Measurements from ENCODE around the gene LRCH4.

The LRCH4 gene

DNA sequence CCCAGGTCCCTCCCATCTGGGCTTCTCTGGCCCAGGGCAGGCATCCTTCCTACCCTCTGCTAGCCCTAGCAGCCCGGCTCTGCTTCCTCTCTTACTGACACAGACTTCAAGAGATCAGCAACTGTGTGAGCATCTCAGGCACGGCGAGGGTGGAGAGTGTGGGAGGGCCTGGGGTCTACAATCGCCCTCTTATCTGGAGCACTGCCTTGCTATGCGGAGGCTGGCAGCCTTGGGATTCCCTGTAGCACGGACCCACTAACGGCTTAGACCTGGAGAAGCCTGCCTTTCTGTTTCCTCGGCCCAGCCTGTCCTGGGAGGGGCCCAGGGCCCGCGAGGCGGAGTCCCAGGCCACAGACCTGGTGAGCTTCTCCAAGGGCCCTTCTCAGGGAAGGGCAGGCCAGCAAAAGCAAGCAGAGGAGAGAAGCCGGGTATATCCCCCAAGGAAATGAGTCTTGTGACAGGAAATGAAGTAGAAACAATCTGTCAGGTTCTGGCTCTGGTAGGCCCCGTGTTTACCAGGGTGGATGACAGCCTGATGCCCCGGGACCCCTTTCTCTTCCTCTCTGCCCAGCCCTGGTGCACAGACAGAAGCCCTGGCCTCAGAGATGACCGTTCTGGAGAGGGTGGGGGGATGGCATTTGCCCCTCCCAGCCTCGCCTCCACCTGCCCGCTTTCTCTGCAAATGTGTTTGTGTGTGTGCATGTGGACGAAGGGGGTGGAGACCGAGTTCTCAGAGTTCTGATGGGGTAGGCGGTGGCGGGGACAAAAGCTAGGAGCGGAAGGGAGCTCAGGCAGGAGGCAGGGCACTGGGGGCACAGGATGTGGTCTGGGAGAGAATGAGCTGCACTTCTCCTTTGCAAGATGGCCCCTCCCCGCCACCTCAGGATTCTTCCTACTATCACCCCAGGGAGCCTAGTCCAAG, 2.5 kb downstream of the LRCH4 start:
- no peak for TF ChIP-seq EP300 (IDR thresholded peaks at IDR 0.05; ENCODE audit: borderline replicate concordance)
- no peak for TF ChIP-seq ZBTB7A (IDR thresholded peaks at IDR 0.05; ENCODE audit: low read depth)
- no peak for TF ChIP-seq TCF12 (IDR thresholded peaks at IDR 0.05; ENCODE audit: low read depth)
- TF ChIP-seq EGR1 (IDR thresholded peaks at IDR 0.05), result no peak
- no peak for TF ChIP-seq CEBPB (IDR thresholded peaks at IDR 0.05)
- TF ChIP-seq FOXM1 (IDR thresholded peaks at IDR 0.05; ENCODE audit: borderline replicate concordance, low read depth), result no peak
- TF ChIP-seq TEAD4 (IDR thresholded peaks at IDR 0.05), result no peak
- TF ChIP-seq, protein P1, sequence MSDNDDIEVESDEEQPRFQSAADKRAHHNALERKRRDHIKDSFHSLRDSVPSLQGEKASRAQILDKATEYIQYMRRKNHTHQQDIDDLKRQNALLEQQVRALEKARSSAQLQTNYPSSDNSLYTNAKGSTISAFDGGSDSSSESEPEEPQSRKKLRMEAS (IDR thresholded peaks at IDR 0.05), result no peak
- TF ChIP-seq NFIC (IDR thresholded peaks at IDR 0.05), result no peak
- no peak for TF ChIP-seq CREB1 (IDR thresholded peaks at IDR 0.05; ENCODE audit: low read depth)
- no peak for TF ChIP-seq TAF1 (IDR thresholded peaks at IDR 0.05; ENCODE audit: low read depth)
- no peak for TF ChIP-seq YY1 (IDR thresholded peaks at IDR 0.05; ENCODE audit: low read depth)
- TF ChIP-seq, protein P2, sequence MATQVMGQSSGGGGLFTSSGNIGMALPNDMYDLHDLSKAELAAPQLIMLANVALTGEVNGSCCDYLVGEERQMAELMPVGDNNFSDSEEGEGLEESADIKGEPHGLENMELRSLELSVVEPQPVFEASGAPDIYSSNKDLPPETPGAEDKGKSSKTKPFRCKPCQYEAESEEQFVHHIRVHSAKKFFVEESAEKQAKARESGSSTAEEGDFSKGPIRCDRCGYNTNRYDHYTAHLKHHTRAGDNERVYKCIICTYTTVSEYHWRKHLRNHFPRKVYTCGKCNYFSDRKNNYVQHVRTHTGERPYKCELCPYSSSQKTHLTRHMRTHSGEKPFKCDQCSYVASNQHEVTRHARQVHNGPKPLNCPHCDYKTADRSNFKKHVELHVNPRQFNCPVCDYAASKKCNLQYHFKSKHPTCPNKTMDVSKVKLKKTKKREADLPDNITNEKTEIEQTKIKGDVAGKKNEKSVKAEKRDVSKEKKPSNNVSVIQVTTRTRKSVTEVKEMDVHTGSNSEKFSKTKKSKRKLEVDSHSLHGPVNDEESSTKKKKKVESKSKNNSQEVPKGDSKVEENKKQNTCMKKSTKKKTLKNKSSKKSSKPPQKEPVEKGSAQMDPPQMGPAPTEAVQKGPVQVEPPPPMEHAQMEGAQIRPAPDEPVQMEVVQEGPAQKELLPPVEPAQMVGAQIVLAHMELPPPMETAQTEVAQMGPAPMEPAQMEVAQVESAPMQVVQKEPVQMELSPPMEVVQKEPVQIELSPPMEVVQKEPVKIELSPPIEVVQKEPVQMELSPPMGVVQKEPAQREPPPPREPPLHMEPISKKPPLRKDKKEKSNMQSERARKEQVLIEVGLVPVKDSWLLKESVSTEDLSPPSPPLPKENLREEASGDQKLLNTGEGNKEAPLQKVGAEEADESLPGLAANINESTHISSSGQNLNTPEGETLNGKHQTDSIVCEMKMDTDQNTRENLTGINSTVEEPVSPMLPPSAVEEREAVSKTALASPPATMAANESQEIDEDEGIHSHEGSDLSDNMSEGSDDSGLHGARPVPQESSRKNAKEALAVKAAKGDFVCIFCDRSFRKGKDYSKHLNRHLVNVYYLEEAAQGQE (IDR thresholded peaks at IDR 0.05; ENCODE audit: low read depth), result no peak
- TF ChIP-seq RAD21 (IDR thresholded peaks at IDR 0.05; ENCODE audit: low read depth), result no peak
- TF ChIP-seq, protein P3, sequence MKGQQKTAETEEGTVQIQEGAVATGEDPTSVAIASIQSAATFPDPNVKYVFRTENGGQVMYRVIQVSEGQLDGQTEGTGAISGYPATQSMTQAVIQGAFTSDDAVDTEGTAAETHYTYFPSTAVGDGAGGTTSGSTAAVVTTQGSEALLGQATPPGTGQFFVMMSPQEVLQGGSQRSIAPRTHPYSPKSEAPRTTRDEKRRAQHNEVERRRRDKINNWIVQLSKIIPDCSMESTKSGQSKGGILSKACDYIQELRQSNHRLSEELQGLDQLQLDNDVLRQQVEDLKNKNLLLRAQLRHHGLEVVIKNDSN (IDR thresholded peaks at IDR 0.05), result no peak

DNA sequence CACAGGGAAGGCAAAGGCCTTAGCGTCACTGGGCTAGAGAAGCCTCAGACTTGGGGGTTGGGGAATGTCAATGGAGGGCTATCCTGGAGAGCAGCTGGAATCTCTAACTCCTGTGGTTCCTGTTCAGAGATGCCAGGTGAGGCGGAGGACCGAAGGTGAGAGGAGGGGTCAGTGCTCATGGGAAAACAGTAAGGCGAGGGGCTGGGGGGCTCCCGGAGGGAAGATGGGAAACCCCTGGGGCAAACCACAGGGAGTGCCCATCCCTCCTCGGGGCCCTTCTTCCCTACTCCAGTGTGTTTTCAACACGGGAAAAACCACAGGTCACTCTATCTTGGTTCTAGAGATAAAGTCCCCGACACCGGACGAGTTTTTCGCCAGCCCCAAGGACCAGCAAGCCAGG, 3.3 kb downstream of the LRCH4 start:
- TF ChIP-seq, protein P2 (IDR thresholded peaks at IDR 0.05; ENCODE audit: low read depth), result no peak
- no peak for TF ChIP-seq FOXM1 (IDR thresholded peaks at IDR 0.05; ENCODE audit: borderline replicate concordance, low read depth)
- TF ChIP-seq EGR1 (IDR thresholded peaks at IDR 0.05), result no peak
- TF ChIP-seq EP300 (IDR thresholded peaks at IDR 0.05; ENCODE audit: borderline replicate concordance), result no peak
- no peak for TF ChIP-seq YY1 (IDR thresholded peaks at IDR 0.05; ENCODE audit: low read depth)
- TF ChIP-seq, protein P3 (IDR thresholded peaks at IDR 0.05), result no peak
- TF ChIP-seq ZBTB7A (IDR thresholded peaks at IDR 0.05; ENCODE audit: low read depth), result no peak
- TF ChIP-seq CREB1 (IDR thresholded peaks at IDR 0.05; ENCODE audit: low read depth), result no peak
- no peak for TF ChIP-seq TAF1 (IDR thresholded peaks at IDR 0.05; ENCODE audit: low read depth)
- TF ChIP-seq TCF12 (IDR thresholded peaks at IDR 0.05; ENCODE audit: low read depth), result no peak
- TF ChIP-seq CEBPB (IDR thresholded peaks at IDR 0.05), result no peak
- TF ChIP-seq, protein P1 (IDR thresholded peaks at IDR 0.05), result no peak
- TF ChIP-seq NFIC (IDR thresholded peaks at IDR 0.05), result no peak
- no peak for TF ChIP-seq RAD21 (IDR thresholded peaks at IDR 0.05; ENCODE audit: low read depth)

DNA sequence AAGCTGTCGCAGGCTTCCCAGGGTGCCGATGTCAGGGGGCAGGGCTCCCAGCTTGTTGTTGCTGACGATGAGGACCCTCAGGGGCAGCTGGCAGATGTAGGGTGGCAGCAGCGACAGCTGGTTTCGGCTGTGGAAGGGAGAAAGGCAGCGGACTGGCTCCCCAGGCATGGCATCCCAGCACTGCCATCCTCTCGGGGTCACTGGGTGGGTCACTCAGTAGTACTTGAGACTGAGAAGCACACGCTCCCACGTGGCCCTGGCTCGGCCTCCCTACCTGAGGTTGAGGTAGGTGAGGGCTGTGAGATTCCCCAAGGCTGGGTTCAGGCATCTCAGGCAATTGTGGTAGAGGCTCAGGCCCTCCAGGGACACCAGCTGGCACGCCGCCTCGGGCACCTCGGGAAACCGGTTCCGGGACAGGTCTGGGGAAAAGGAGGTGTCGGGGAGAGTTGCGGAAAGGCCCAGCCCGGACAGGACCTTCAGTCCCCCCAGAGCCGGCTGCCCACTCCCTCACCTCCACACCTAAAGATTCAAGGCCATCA, 3.8 kb downstream of the LRCH4 start:
- TF ChIP-seq YY1 (IDR thresholded peaks at IDR 0.05; ENCODE audit: low read depth) (no peak), ZBTB7A (IDR thresholded peaks at IDR 0.05; ENCODE audit: low read depth) (no peak), EGR1 (IDR thresholded peaks at IDR 0.05) (no peak), NFIC (IDR thresholded peaks at IDR 0.05) (no peak; the same call in 1 of the 2 replicates), RAD21 (IDR thresholded peaks at IDR 0.05; ENCODE audit: low read depth) (no peak), EP300 (IDR thresholded peaks at IDR 0.05; ENCODE audit: borderline replicate concordance) (no peak), TCF12 (IDR thresholded peaks at IDR 0.05; ENCODE audit: low read depth) (no peak), TEAD4 (IDR thresholded peaks at IDR 0.05) (no peak), TAF1 (IDR thresholded peaks at IDR 0.05; ENCODE audit: low read depth) (no peak), CEBPB (IDR thresholded peaks at IDR 0.05) (no peak), CREB1 (IDR thresholded peaks at IDR 0.05; ENCODE audit: low read depth) (no peak), FOXM1 (IDR thresholded peaks at IDR 0.05; ENCODE audit: borderline replicate concordance, low read depth) (no peak)
- TF ChIP-seq, protein P2 (IDR thresholded peaks at IDR 0.05; ENCODE audit: low read depth), result no peak
- TF ChIP-seq, protein P3 (IDR thresholded peaks at IDR 0.05), result no peak
- TF ChIP-seq, protein P1 (IDR thresholded peaks at IDR 0.05), result no peak
